GM19463 (cell line): Measurements from ENCODE around the gene ATAT1.

ENCODE experiments used
- ATAC-seq: cut with Tn5 transposase; IDR thresholded peaks from one replicate; pipeline ENCODE4 v1.9.1; 2021; ENCODE audit warnings: mild to moderate bottlenecking, moderate library complexity; ENCODE audit not compliant: unreplicated experiment

The ATAT1 gene

GRCh38 chr6:30613251-30614043, 13.2 kb upstream of the ATAT1 start:
- no peak for ATAC-seq

GRCh38 chr6:30614044-30614842, 12.4 kb upstream of the ATAT1 start:
- ATAC-seq, result no peak

GRCh38 chr6:30614843-30615218, 11.8 kb upstream of the ATAT1 start:
- peak; percentile 38 for ATAC-seq

GRCh38 chr6:30615219-30615957, 11.3 kb upstream of the ATAT1 start:
- ATAC-seq, result no peak

- no peak for ATAC-seq
Measured at GRCh38 chr6:30615958-30616810, 10.5 kb upstream of the ATAT1 start.

- ATAC-seq, result peak; percentile 74
Measured at GRCh38 chr6:30616811-30617564, 9.7 kb upstream of the ATAT1 start, which contains the start of gene PPP1R10. TSS of gene PPP1R10 (minus strand) at chr6:30617243. CDS start at chr6:30609944, 7,299 bp downstream.

GRCh38 chr6:30617565-30618269, 9.0 kb upstream of the ATAT1 start, which contains the start of gene MRPS18B:
TSS of gene MRPS18B (plus strand) at chr6:30617840. CDS start at chr6:30617866, 26 bp downstream.
- ATAC-seq, result peak; percentile 74

GRCh38 chr6:30618270-30618797, 8.3 kb upstream of the ATAT1 start:
- ATAC-seq, result no peak

GRCh38 chr6:30619561-30619960, 7.1 kb upstream of the ATAT1 start:
- no peak for ATAC-seq

- ATAC-seq, result no peak
Measured at GRCh38 chr6:30625511-30625910, 1.2 kb upstream of the ATAT1 start.

- no peak for ATAC-seq
Measured at GRCh38 chr6:30635834-30636233, 9.2 kb downstream of the ATAT1 start.

GRCh38 chr6:30640481-30640880, 13.8 kb downstream of the ATAT1 start:
- ATAC-seq, result no peak

- ATAC-seq, result no peak
Measured at GRCh38 chr6:30641048-30641447, 14.4 kb downstream of the ATAT1 start.

- no peak for ATAC-seq
Measured at GRCh38 chr6:30643656-30644055, 17.0 kb downstream of the ATAT1 start.

- no peak for ATAC-seq
Measured at GRCh38 chr6:30644769-30645168, 18.1 kb downstream of the ATAT1 start.

GRCh38 chr6:30645989-30646388, 19.3 kb downstream of the ATAT1 start:
- no peak for ATAC-seq

GRCh38 chr6:30646450-30647241, 20.0 kb downstream of the ATAT1 start, which contains the start of gene C6orf136:
TSS of gene C6orf136 (plus strand) at chr6:30647133. CDS start at chr6:30647232, 99 bp downstream.
- peak; percentile 47 for ATAC-seq
